ENCODE data around the gene RPS15.

- TF ChIP-seq CTCF (IDR thresholded peaks at IDR 0.05) = no peak
- no peak for TF ChIP-seq POLR2A (IDR thresholded peaks at IDR 0.05)
Measured at GRCh38 chr19:1422360-1422759, 15.8 kb upstream of the RPS15 start.

All from upper lobe of left lung (tissue), 4 donors.